ENCODE data around the gene PTPN1.
"Not testable (repeated sequence)": the region's sequence is repeated elsewhere in the genome, so short reads cannot be mapped to it uniquely, and the experiment has no call there.

PTPN1 gene

GRCh38 chr20:50620459-50620858 is 110.3 kb downstream of the PTPN1 start:
- not testable (repeated sequence) for DNase-seq

- no peak for DNase-seq
Observed at GRCh38 chr20:50621068-50621665, 111.0 kb downstream of the PTPN1 start.

- DNase-seq = no peak
Observed at GRCh38 chr20:50624351-50625016, 114.3 kb downstream of the PTPN1 start.

- DNase-seq = no peak
Observed at GRCh38 chr20:50625986-50626677, 115.9 kb downstream of the PTPN1 start.

- DNase-seq = no peak
Observed at GRCh38 chr20:50627747-50628146, 117.6 kb downstream of the PTPN1 start.

- no peak for DNase-seq
Observed at GRCh38 chr20:50628332-50628731, 118.1 kb downstream of the PTPN1 start.

- no peak for DNase-seq
Observed at GRCh38 chr20:50628853-50629669, 118.9 kb downstream of the PTPN1 start.

- DNase-seq = no peak
Observed at GRCh38 chr20:50629670-50630045, 119.5 kb downstream of the PTPN1 start.

GRCh38 chr20:50630578-50631263 is 120.5 kb downstream of the PTPN1 start:
- DNase-seq = no peak

- no peak for DNase-seq
Observed at GRCh38 chr20:50632236-50632635, 122.1 kb downstream of the PTPN1 start.

- DNase-seq = no peak
Observed at GRCh38 chr20:50632701-50633100, 122.5 kb downstream of the PTPN1 start.

GRCh38 chr20:50633361-50633760 is 123.2 kb downstream of the PTPN1 start:
- DNase-seq = no peak

- DNase-seq = no peak
Observed at GRCh38 chr20:50634191-50634590, 124.0 kb downstream of the PTPN1 start.

Data from left hindlimb (tissue), 1 donor.